ENCODE results near the gene POU2F3.

The POU2F3 gene

DNA sequence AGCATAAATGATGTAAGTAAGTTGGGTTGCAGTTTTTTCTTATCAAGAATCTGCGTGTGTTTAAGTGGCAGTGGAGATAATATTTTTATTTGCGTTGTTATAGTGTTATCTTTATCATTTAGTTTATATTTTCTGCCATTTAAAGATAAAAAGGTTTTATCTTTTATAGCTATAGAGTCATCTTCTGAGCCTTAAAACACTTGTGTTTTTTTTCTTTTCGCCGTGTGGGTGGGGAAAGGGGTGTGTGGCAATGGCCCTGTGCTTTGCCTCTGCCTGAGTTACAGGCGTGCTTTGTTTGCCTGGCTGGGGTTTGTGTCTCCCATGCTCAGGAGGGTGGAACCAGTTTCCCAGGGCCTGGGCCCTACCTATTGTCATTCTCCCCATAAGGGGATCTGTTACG, 112.5 kb downstream of the POU2F3 start:
- Histone ChIP-seq H3K36me3 (no peaks in the 10 kb centered on the region), H3K27ac (no peak overlapping the region), H3K4me1 (peaks cover 0 to 53% (median 22%) of the 10 kb centered on the region in 4 donors), H3K27me3 (no peaks in the 10 kb centered on the region), H3K9me3 (no peaks in the 10 kb centered on the region), H3K4me3 (no peak overlapping the region)
- TF ChIP-seq, protein P1, sequence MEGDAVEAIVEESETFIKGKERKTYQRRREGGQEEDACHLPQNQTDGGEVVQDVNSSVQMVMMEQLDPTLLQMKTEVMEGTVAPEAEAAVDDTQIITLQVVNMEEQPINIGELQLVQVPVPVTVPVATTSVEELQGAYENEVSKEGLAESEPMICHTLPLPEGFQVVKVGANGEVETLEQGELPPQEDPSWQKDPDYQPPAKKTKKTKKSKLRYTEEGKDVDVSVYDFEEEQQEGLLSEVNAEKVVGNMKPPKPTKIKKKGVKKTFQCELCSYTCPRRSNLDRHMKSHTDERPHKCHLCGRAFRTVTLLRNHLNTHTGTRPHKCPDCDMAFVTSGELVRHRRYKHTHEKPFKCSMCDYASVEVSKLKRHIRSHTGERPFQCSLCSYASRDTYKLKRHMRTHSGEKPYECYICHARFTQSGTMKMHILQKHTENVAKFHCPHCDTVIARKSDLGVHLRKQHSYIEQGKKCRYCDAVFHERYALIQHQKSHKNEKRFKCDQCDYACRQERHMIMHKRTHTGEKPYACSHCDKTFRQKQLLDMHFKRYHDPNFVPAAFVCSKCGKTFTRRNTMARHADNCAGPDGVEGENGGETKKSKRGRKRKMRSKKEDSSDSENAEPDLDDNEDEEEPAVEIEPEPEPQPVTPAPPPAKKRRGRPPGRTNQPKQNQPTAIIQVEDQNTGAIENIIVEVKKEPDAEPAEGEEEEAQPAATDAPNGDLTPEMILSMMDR (IDR thresholded peaks at IDR 0.05), result no peak
- DNase-seq, result no peak
- intact Hi-C loops (cut with DNase I; ENCODE audit: low total_unique reads), result no loop called here

DNA sequence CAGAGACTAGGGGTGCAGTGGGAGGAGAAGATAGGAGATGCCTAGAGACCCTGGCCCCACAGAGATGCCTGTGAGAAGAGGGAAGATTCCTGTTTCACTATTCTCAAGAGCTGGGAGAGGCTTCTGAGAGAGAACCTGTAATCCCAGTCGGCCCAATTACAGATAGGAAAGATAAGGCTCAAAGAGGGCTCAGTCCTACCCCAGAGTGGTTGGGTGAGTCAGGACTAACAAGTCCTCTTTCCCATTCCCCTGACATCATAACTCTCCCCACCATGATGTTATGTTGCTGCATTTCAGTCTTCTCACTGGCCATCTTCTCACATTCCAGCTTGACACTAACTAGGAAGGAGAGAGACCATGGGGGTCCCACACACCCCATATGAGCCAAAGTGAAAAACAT, 114.1 kb downstream of the POU2F3 start:
- TF ChIP-seq, protein P1 (IDR thresholded peaks at IDR 0.05), result no peak
- no peak overlapping the region for H3K27ac ChIP-seq
- no peaks in the 10 kb centered on the region for H3K36me3 ChIP-seq
- no peak for DNase-seq
- H3K4me1 ChIP-seq, result peaks cover 0 to 41% (median 14%) of the 10 kb centered on the region in 4 donors
- H3K27me3 ChIP-seq, result no peaks in the 10 kb centered on the region
- H3K4me3 ChIP-seq, result no peak overlapping the region
- no peaks in the 10 kb centered on the region for H3K9me3 ChIP-seq
- intact Hi-C loops (cut with DNase I; ENCODE audit: low total_unique reads), result no loop called here

DNA sequence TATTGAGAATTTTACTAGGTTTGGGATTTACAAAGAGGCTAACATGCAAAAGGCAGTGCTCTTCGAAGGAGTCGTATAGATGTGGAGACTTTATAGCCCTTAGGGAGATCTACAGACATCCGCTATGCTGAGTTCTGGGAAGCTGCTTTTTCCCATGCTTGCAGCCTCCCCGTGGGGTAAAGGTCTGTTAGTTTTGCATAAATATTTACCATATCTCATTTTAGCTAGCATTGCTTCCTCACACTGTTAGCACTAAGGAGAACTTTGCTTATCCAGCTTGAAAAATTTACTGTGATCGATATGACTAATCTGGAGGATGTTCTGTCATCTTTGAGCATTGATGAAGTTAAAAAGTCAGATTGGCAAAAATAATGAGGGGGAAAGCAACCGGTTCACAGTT, 114.8 kb downstream of the POU2F3 start:
- TF ChIP-seq, protein P1 (IDR thresholded peaks at IDR 0.05), result no peak
- Histone ChIP-seq H3K27ac (no peak overlapping the region), H3K36me3 (no peaks in the 10 kb centered on the region), H3K4me1 (peaks cover 0 to 34% (median 9%) of the 10 kb centered on the region in 4 donors), H3K4me3 (no peak overlapping the region), H3K27me3 (no peaks in the 10 kb centered on the region), H3K9me3 (no peaks in the 10 kb centered on the region)
- DNase-seq, result no peak
- intact Hi-C loops (cut with DNase I; ENCODE audit: low total_unique reads), result no loop called here

DNA sequence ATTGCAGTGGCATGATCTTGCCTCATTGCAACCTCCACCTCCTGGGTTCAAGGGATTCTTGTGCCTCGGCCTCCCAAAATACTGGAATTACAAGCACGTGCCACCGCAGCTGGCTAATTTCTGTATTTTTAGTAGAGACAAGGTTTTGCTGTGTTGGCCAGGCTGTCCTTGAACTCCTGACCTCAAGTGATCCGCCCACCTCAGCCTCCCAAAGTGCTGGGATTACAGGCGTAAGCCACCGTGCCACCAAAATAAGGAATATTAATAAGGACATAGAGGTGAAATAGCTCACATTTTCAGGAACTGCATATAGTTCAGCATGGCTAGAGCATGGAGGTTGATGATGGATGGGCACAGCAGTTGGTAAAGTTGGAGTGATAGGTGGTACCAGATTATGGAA, 117.7 kb downstream of the POU2F3 start:
- Histone ChIP-seq H3K9me3 (no peaks in the 10 kb centered on the region), H3K36me3 (no peaks in the 10 kb centered on the region), H3K4me3 (no peak overlapping the region), H3K27ac (no peak overlapping the region), H3K4me1 (peaks cover 0 to 52% (median 8%) of the 10 kb centered on the region in 4 donors), H3K27me3 (no peaks in the 10 kb centered on the region)
- intact Hi-C loops (cut with DNase I; ENCODE audit: low total_unique reads), result no loop called here
- DNase-seq, result no peak
- TF ChIP-seq, protein P1 (IDR thresholded peaks at IDR 0.05), result no peak

DNA sequence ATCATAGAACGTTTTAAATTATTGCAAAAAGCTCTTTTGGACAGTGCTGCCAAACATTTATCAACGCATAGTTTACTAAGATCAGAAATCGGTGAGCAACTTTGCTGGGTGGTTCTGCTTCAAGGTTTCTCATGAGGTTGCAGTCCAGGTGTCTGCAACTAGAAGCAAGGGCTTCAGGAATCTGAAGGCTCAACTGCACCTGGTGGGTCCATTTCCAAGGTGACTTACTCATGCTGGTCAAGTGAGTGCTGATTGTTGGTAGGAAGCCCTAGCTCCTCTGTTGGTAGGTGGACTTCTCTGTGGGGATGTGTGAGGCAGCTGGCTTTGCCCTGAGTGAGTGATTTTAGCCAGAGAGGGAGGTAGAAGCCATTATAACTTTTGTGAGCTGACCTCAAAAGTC, 118.8 kb downstream of the POU2F3 start:
- DNase-seq, result no peak
- intact Hi-C loops (cut with DNase I; ENCODE audit: low total_unique reads), result no loop called here
- H3K36me3 ChIP-seq, result no peaks in the 10 kb centered on the region
- no peak overlapping the region for H3K27ac ChIP-seq
- H3K9me3 ChIP-seq, result no peaks in the 10 kb centered on the region
- no peak overlapping the region for H3K4me3 ChIP-seq
- H3K27me3 ChIP-seq, result no peaks in the 10 kb centered on the region
- TF ChIP-seq, protein P1 (IDR thresholded peaks at IDR 0.05), result no peak
- H3K4me1 ChIP-seq, result peaks cover 0 to 63% (median 9%) of the 10 kb centered on the region in 4 donors

DNA sequence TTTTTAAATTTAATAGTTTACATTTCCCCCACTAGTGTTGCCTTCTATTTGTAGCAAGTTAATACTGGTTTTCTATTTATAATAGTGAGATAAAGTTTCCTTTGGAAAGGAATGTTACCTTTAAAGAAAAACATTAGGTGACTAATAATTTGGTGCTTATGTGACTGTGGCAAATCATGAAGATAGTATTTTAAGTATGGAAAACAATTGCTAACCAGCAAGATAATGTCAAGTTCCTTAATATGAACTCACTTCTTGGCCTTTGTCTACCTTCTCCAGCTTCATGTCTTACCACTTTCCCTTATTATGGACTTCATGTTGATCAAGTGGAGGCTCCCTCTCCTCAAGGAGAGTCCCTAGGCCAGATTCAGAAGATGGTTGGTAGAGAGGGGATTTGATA, 123.5 kb downstream of the POU2F3 start:
- H3K27ac ChIP-seq, result no peak overlapping the region
- intact Hi-C loops (cut with DNase I; ENCODE audit: low total_unique reads), result no loop called here
- H3K9me3 ChIP-seq, result no peaks in the 10 kb centered on the region
- H3K36me3 ChIP-seq, result no peaks in the 10 kb centered on the region
- TF ChIP-seq, protein P1 (IDR thresholded peaks at IDR 0.05), result no peak
- no peak overlapping the region for H3K4me3 ChIP-seq
- H3K4me1 ChIP-seq, result peaks cover 0 to 46% (median 9%) of the 10 kb centered on the region in 4 donors
- DNase-seq, result no peak
- no peaks in the 10 kb centered on the region for H3K27me3 ChIP-seq

All from tibial artery (tissue), 4 donors.